Measurements from ENCODE around the gene EIF2AK3. TPM values are rescaled to one million over a fixed set of nuclear protein-coding genes. Genes with fewer than 3 reads are reported as not detected.

The EIF2AK3 gene
- polyA plus RNA-seq, 1 donor (not counting 4 experiments of a cell fraction or from before 2014, with no cell fraction given), result 10.9 TPM

- FAIRE-seq, result no peak
- dilution Hi-C loops (cut with MboI; ENCODE audit: extremely low pct_ligation_motif_present, low sequenced_read_pairs), result loop anchor here (5.0 kb wide), 1 partner anchor 69 kb away; no protein-coding TSS in a partner anchor
Measured at GRCh38 chr2:88666576-88666975, 39.3 kb upstream of the EIF2AK3 start.

GRCh38 chr2:88660622-88661021 lies 33.4 kb upstream of the EIF2AK3 start:
- Histone ChIP-seq H3K9me1 (ENCODE audit: control insufficient read depth, extremely low read depth, insufficient read depth, low read length) (no peaks in the 10 kb centered on the region), H4K20me1 (ENCODE audit: control insufficient read depth, extremely low read depth, insufficient read depth, low read length) (no peaks in the 10 kb centered on the region), H3K27ac (ENCODE audit: control insufficient read depth, insufficient read depth, low read length) (no peak overlapping the region), H3K4me1 (ENCODE audit: control insufficient read depth, extremely low read depth, insufficient read depth, low read length) (peaks cover 24% of the 10 kb centered on the region), H3K4me3 (ENCODE audit: control insufficient read depth in 2 of 3, extremely low read depth in 1 of 3, insufficient read depth in 2 of 3, low read depth in 1 of 3, low read length in 3 of 3) (no peak overlapping the region), H3K27me3 (ENCODE audit: control insufficient read depth, extremely low read depth, insufficient read depth, low read length) (no peaks in the 10 kb centered on the region), H2AFZ (ENCODE audit: control insufficient read depth, low read length) (no peak overlapping the region), H3K4me2 (ENCODE audit: control insufficient read depth, extremely low read depth, insufficient read depth, low read depth, low read length) (no peak overlapping the region), H3K9me3 (ENCODE audit: control insufficient read depth, low read depth, low read length) (no peaks in the 10 kb centered on the region), H3K9ac (ENCODE audit: control insufficient read depth, extremely low read depth, insufficient read depth, low read length) (no peak overlapping the region), H3K36me3 (ENCODE audit: control insufficient read depth in 2 of 2, extremely low read depth in 1 of 2, insufficient read depth in 2 of 2, low read length in 2 of 2) (no peaks in the 10 kb centered on the region), H3K79me2 (ENCODE audit: control insufficient read depth, insufficient read depth, low read length) (no peaks in the 10 kb centered on the region)
- DNase-seq (ENCODE audit: low read depth, low spot score) (no peak), FAIRE-seq (no peak)
- no peak for TF ChIP-seq EZH2 (IDR thresholded peaks at IDR 0.05; ENCODE audit: low read length)
- no peak for TF ChIP-seq CTCF (optimal IDR thresholded peaks at IDR 0.05 in 1 of 3, IDR thresholded peaks at IDR 0.05 in 1 of 3, conservative IDR thresholded peaks at IDR 0.05 in 1 of 3; ENCODE audit: extremely low read depth in 1 of 3, insufficient read depth in 2 of 3, low read length in 3 of 3)
- dilution Hi-C loops (cut with MboI; ENCODE audit: extremely low pct_ligation_motif_present, low sequenced_read_pairs), result no loop called here

More at GRCh38 chr2:88666576-88666975, 39.3 kb upstream of the EIF2AK3 start:
- H3K9me3 ChIP-seq (ENCODE audit: control insufficient read depth, low read depth, low read length), result no peaks in the 10 kb centered on the region
- no peak for DNase-seq (ENCODE audit: low read depth, low spot score)
- no peak overlapping the region for H3K4me3 ChIP-seq (ENCODE audit: control insufficient read depth in 2 of 3, extremely low read depth in 1 of 3, insufficient read depth in 2 of 3, low read depth in 1 of 3, low read length in 3 of 3)
- no peak overlapping the region for H2AFZ ChIP-seq (ENCODE audit: control insufficient read depth, low read length)
- no peak overlapping the region for H3K9ac ChIP-seq (ENCODE audit: control insufficient read depth, extremely low read depth, insufficient read depth, low read length)
- H3K36me3 ChIP-seq (ENCODE audit: control insufficient read depth in 2 of 2, extremely low read depth in 1 of 2, insufficient read depth in 2 of 2, low read length in 2 of 2), result no peaks in the 10 kb centered on the region
- H3K27ac ChIP-seq (ENCODE audit: control insufficient read depth, insufficient read depth, low read length), result no peak overlapping the region
- H4K20me1 ChIP-seq (ENCODE audit: control insufficient read depth, extremely low read depth, insufficient read depth, low read length), result no peaks in the 10 kb centered on the region
- no peaks in the 10 kb centered on the region for H3K9me1 ChIP-seq (ENCODE audit: control insufficient read depth, extremely low read depth, insufficient read depth, low read length)
- no peaks in the 10 kb centered on the region for H3K27me3 ChIP-seq (ENCODE audit: control insufficient read depth, extremely low read depth, insufficient read depth, low read length)
- no peaks in the 10 kb centered on the region for H3K79me2 ChIP-seq (ENCODE audit: control insufficient read depth, insufficient read depth, low read length)
- TF ChIP-seq EZH2 (IDR thresholded peaks at IDR 0.05; ENCODE audit: low read length), result no peak
- TF ChIP-seq CTCF (optimal IDR thresholded peaks at IDR 0.05 in 1 of 3, IDR thresholded peaks at IDR 0.05 in 1 of 3, conservative IDR thresholded peaks at IDR 0.05 in 1 of 3; ENCODE audit: extremely low read depth in 1 of 3, insufficient read depth in 2 of 3, low read length in 3 of 3), result no peak
- H3K4me1 ChIP-seq (ENCODE audit: control insufficient read depth, extremely low read depth, insufficient read depth, low read length), result peaks cover 10% of the 10 kb centered on the region
- no peak overlapping the region for H3K4me2 ChIP-seq (ENCODE audit: control insufficient read depth, extremely low read depth, insufficient read depth, low read depth, low read length)
